K562 (cell line): ENCODE data around the gene USP51. TPM values are rescaled to one million over a fixed set of nuclear protein-coding genes. Genes with fewer than 3 reads are reported as not detected.

Source experiments
- ATAC-seq: fragments of 200-7000 bp; cut with Tn5 transposase; 3 replicates; pipeline ENCODE4 v1.9.1; 2020; ENCODE audit warnings: moderate library complexity
- BruUV-seq: library from RNA; stranded (reverse); fragments of 400-500 nt; replicated peaks from 2 replicates; lab custom pipeline; 2021; lab: Mats Ljungman, UMichigan
- CTCF ChIA-PET: fragments of 300-600 bp; formaldehyde crosslinking; extraction: SDS; loops from one replicate; lab custom pipeline; 2021; ENCODE audit warnings: low intra/inter-chr PET ratio; lab: Yijun Ruan, JAX
- POLR2A ChIA-PET: fragments of 300-600, 350-650 bp; sonication (Branson Sonifier 250); formaldehyde crosslinking; extraction: SDS; loops from one replicate; lab custom pipeline; 2021; ENCODE audit warnings: antibody characterized with exemption, inconsistent platforms; lab: Yijun Ruan, JAX
- DNase-seq, 4 experiments: peaks; one replicate each; pipeline versions ENCODE4 v3.0.0 to v3.0.0-alpha.2; 2011 to 2018; ENCODE audit warnings: low spot score in 3 of 4, mixed read lengths in 3 of 4; ENCODE audit errors: extremely low read depth in 1 of 4
- FAIRE-seq: peaks from 2 replicates; lab custom pipeline; 2011; peaks lifted over from hg19 to GRCh38; lab: Jason Lieb, UNC
- H2AFZ ChIP-seq: 2 replicates; pipeline ENCODE4 v1.6.0; 2011; ENCODE audit warnings: low read depth, low read length, control low read depth, inconsistent platforms
- H3K27ac ChIP-seq: fragments of 200-600 bp; 3 replicates; pipeline ENCODE4 v1.8.0; 2011; ENCODE audit warnings: low read depth, mild to moderate bottlenecking, control low read depth, inconsistent platforms, low read length, moderate library complexity, mixed read lengths; ENCODE audit errors: extremely low read depth
- H3K27me3 ChIP-seq, 2 experiments: fragments of 300-600 bp in 1 of 2; 2 replicates in 1 of 2; 3 replicates in 1 of 2; pipeline versions ENCODE4 v1.6.0 to v1.8.0; 2011; ENCODE audit warnings: inconsistent platforms in 2 of 2, low read length in 2 of 2, mild to moderate bottlenecking in 1 of 2, mixed read lengths in 1 of 2, moderate library complexity in 1 of 2; ENCODE audit not compliant: control insufficient read depth in 2 of 2, insufficient read depth in 2 of 2
- H3K36me3 ChIP-seq: fragments of 300-600 bp; 3 replicates; pipeline ENCODE4 v1.8.0; 2011; ENCODE audit warnings: mild to moderate bottlenecking, low read length, inconsistent platforms; ENCODE audit not compliant: control insufficient read depth, insufficient read depth
- H3K4me1 ChIP-seq, 2 experiments: fragments of 200-600 bp in 1 of 2; replicated peaks in 1 of 2; 2 replicates in 1 of 2; 3 replicates in 1 of 2; pipeline versions ENCODE4 v1.5.1 to v1.8.0; 2011; ENCODE audit warnings: inconsistent platforms in 2 of 2, low read length in 2 of 2, mild to moderate bottlenecking in 1 of 2, mixed read lengths in 1 of 2, moderate library complexity in 1 of 2; ENCODE audit not compliant: control insufficient read depth in 2 of 2, insufficient read depth in 2 of 2
- H3K4me2 ChIP-seq: 2 replicates; pipeline ENCODE4 v1.6.1; 2011; ENCODE audit warnings: low read length, control low read depth, inconsistent platforms, mixed read lengths; ENCODE audit not compliant: insufficient read depth
- H3K4me3 ChIP-seq: fragments of 200-600 bp; sonication (generic), shearing (Covaris generic); 2 replicates; pipeline ENCODE4 v1.5.1; 2016; ENCODE audit warnings: control low read depth, inconsistent platforms
- H3K79me2 ChIP-seq: fragments of 200-600 bp; 3 replicates; pipeline ENCODE4 v1.8.0; 2011; ENCODE audit warnings: low read length, inconsistent platforms; ENCODE audit not compliant: control insufficient read depth, insufficient read depth
- H3K9ac ChIP-seq, 2 experiments: 2 replicates each; pipeline versions ENCODE4 v1.6.0 to v1.6.1; 2011; ENCODE audit warnings: low read depth in 2 of 2, low read length in 2 of 2, control low read depth in 1 of 2, inconsistent platforms in 1 of 2, mild to moderate bottlenecking in 1 of 2, mixed read lengths in 1 of 2; ENCODE audit not compliant: insufficient read depth in 1 of 2
- H3K9me1 ChIP-seq: one replicate; pipeline ENCODE4 v1.6.0; 2011; ENCODE audit warnings: inconsistent platforms, mild to moderate bottlenecking, low read length, moderate library complexity; ENCODE audit not compliant: control insufficient read depth, insufficient read depth
- H3K9me3 ChIP-seq: replicated peaks from 2 replicates; pipeline ENCODE4 v1.5.1; 2011; ENCODE audit warnings: low read depth, low read length, inconsistent platforms; ENCODE audit not compliant: control insufficient read depth, insufficient read depth
- H4K20me1 ChIP-seq: replicated peaks from 2 replicates; pipeline ENCODE4 v1.6.1; 2011; ENCODE audit warnings: low read length, inconsistent platforms, mixed read lengths; ENCODE audit not compliant: control insufficient read depth, insufficient read depth
- CREM ChIP-seq: IDR thresholded peaks from 2 replicates; pipeline ENCODE4 v1.6.1; 2014; ENCODE audit warnings: antibody characterized with exemption, low read depth
- FOXJ3 ChIP-seq: sonication (generic); formaldehyde crosslinking; IDR thresholded peaks from 2 replicates; pipeline ENCODE4 v1.4.0; 2020; ENCODE audit warnings: mild to moderate bottlenecking, missing genetic modification reagents
- HDAC6 ChIP-seq: IDR thresholded peaks from 2 replicates; pipeline ENCODE4 v1.6.1; 2012; ENCODE audit warnings: low read depth, mild to moderate bottlenecking, control low read depth, inconsistent platforms, low read length, moderate library complexity
- HMG20A ChIP-seq: fragments of 450-650 bp; formaldehyde crosslinking; conservative IDR thresholded peaks from 2 replicates; pipeline ENCODE4 v1.4.0; 2020; ENCODE audit warnings: mild to moderate bottlenecking, mixed read lengths
- KDM1A ChIP-seq, 2 experiments: fragments of 450-650 bp; IDR thresholded peaks; 2 replicates each; pipeline ENCODE4 v1.6.1; 2016; ENCODE audit warnings: mild to moderate bottlenecking in 2 of 2
- SMAD4 ChIP-seq: fragments of 250-450 bp; sonication (Bioruptor Pico); conservative IDR thresholded peaks from 2 replicates; pipeline ENCODE4 v1.8.0; 2021; ENCODE audit warnings: inconsistent platforms, mild to moderate bottlenecking, moderate library complexity
- WHSC1 ChIP-seq: IDR thresholded peaks from one replicate; pipeline ENCODE4 v1.6.1; 2012; ENCODE audit warnings: low read length, control low read depth, inconsistent platforms
- ZNF174 ChIP-seq: fragments of 250-450 bp; sonication (Bioruptor Pico); IDR thresholded peaks from 2 replicates; pipeline ENCODE4 v1.4.0; 2020; ENCODE audit warnings: mild to moderate bottlenecking
- ZNF23 ChIP-seq: fragments of 250-450 bp; sonication (Bioruptor Pico); IDR thresholded peaks from 2 replicates; pipeline ENCODE4 v1.4.0; 2020; ENCODE audit warnings: mild to moderate bottlenecking
- ZNF561 ChIP-seq: fragments of 450-650 bp; formaldehyde crosslinking; conservative IDR thresholded peaks from 2 replicates; pipeline ENCODE4 v1.4.0; 2020; ENCODE audit warnings: mild to moderate bottlenecking, moderate library complexity
- ZNF589 ChIP-seq: fragments of 200-800 bp; sonication (Bioruptor generic); IDR thresholded peaks from 2 replicates; pipeline ENCODE4 v1.6.1; 2016; ENCODE audit warnings: low read depth, missing genetic modification characterization, missing compliant biosample characterization
- ZNF785 ChIP-seq: fragments of 250-450 bp; sonication (Bioruptor Pico); IDR thresholded peaks from 2 replicates; pipeline ENCODE4 v1.4.0; 2020; ENCODE audit warnings: mild to moderate bottlenecking
- ZSCAN29 ChIP-seq: fragments of 450-650 bp; IDR thresholded peaks from 2 replicates; pipeline ENCODE4 v1.6.1; 2017
- WGBS: fragments of 100-300 bp; shearing (Covaris generic); methylation state at CpG from one replicate; pipeline ENCODE4 v1.1.6; 2016; ENCODE audit warnings: low coverage, mixed read lengths; ENCODE audit not compliant: insufficient coverage; ENCODE audit errors: missing lambda C conversion rate; 5-methylcytosine and 5-hydroxymethylcytosine counted together
- in situ Hi-C: fragments of 300-500 bp; cut with MboI; formaldehyde crosslinking; loops from 4 replicates; pipeline ENCODE4 v1.15.0; 2018; ENCODE audit warnings: inconsistent platforms, mixed read lengths
- intact Hi-C: fragments of 100-400 bp; cut with micrococcal nuclease; formaldehyde crosslinking; loops from 2 replicates; pipeline ENCODE4 v1.14.2; 2022
- polyA plus RNA-seq, 8 experiments: library from polyadenylated mRNA; depleted of rRNA in 4 of 8; stranded (reverse) in 5 of 8; unstranded in 3 of 8; fragments of >200 nt; fragmentation: Nextera tagmentation in 2 of 8; fragmentation: Illumina TruSeq in 1 of 8; extraction: Ambion mirVana in 2 of 8; extraction: Trizol in 1 of 8; gene quantifications; 2 replicates each; pipeline versions ENCODE4 v1.2.1 to v1.2.3, GENCODE V29; 2011 to 2014; ENCODE audit warnings: inconsistent platforms in 1 of 8, missing spikeins in 1 of 8
- total RNA-seq, 7 experiments: library from RNA; depleted of rRNA in 6 of 7; stranded (reverse); fragments of >200 nt in 6 of 7; fragmentation: Illumina TruSeq in 2 of 7; extraction: Trizol in 2 of 7; gene quantifications; 2 replicates each; pipeline versions ENCODE4 v1.2.1 to v1.2.3, GENCODE V29; 2011 to 2021; ENCODE audit warnings: low replicate concordance in 1 of 7
- TF ChIP-seq, protein P1 (sequence below): fragments of 450-650 bp; conservative IDR thresholded peaks from 2 replicates; pipeline ENCODE4 v1.6.1; 2016; ENCODE audit warnings: missing genetic modification characterization, low read depth, mild to moderate bottlenecking, control low read depth, missing compliant biosample characterization
- TF ChIP-seq, protein P2 (sequence below): fragments of 450-650 bp; IDR thresholded peaks from one replicate; pipeline ENCODE4 v1.6.1; 2018; ENCODE audit warnings: mild to moderate bottlenecking, moderate library complexity; ENCODE audit not compliant: partially characterized antibody
- TF ChIP-seq, protein P3 (sequence below): fragments of 250-450 bp; sonication (Bioruptor Pico); IDR thresholded peaks from 2 replicates; pipeline ENCODE4 v1.4.0; 2020; ENCODE audit warnings: mild to moderate bottlenecking, moderate library complexity
- TF ChIP-seq, protein P4 (sequence below), 3 experiments: fragments of 200-800 bp in 1 of 3; sonication (Bioruptor generic) in 1 of 3; sonication (generic) in 1 of 3; formaldehyde crosslinking in 1 of 3; IDR thresholded peaks; 2 replicates each; pipeline versions ENCODE4 v1.6.1 to v1.8.0; 2016 to 2022; ENCODE audit warnings: mild to moderate bottlenecking in 2 of 3, missing compliant biosample characterization in 2 of 3, missing genetic modification characterization in 2 of 3, missing genetic modification reagents in 1 of 3

Gene USP51
- total and polyA plus RNA-seq, 9 of the 15 experiments (the other 6 are each of a cell fraction or from before 2014, with no cell fraction given): 0.59 to 3.9 (median 1.3) TPM

DNA sequence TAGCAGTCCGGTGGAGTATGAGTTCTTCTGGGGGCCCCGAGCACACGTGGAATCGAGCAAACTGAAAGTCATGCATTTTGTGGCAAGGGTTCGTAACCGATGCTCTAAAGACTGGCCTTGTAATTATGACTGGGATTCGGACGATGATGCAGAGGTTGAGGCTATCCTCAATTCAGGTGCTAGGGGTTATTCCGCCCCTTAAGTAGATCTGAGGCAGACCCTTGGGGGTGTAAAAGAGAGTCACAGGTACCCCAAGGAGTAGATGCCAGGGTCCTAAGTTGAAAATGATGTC is 36.9 kb downstream of the USP51 start:
- BruUV-seq: TSS peak; percentile 82
- H3K4me2 ChIP-seq: peak overlapping the region; percentile 63
- peak in 2 of 4 experiments; percentile 1 for DNase-seq
- H4K20me1 ChIP-seq: no peaks in the 10 kb centered on the region
- in situ Hi-C loops (no loop called here), intact Hi-C loops (loop anchor here (10.0 kb wide), 2 partner anchors 72 to 262 kb away; partner anchors contain the start of gene RRAGB)
- no peaks in the 10 kb centered on the region; the same call in 2 of the 3 replicates for H3K79me2 ChIP-seq
- H3K4me1 ChIP-seq: no peaks in the 10 kb centered on the region
- no peak for FAIRE-seq
- H3K27ac ChIP-seq: no peak overlapping the region
- peak overlapping the region; percentile 52 for H3K4me3 ChIP-seq
- H3K9ac ChIP-seq: peak overlapping the region; percentile 66 to 84; a peak in 2 of 4 replicates
- 3% methylated on average over 8 of the region's 9 CpGs for WGBS
- peak overlapping the region; percentile 69 for H2AFZ ChIP-seq
- H3K36me3 ChIP-seq: no peaks in the 10 kb centered on the region
- H3K9me3 ChIP-seq: no peaks in the 10 kb centered on the region
- POLR2A ChIA-PET: no interaction called here
- CTCF ChIA-PET: no interaction called here
- no peaks in the 10 kb centered on the region for H3K9me1 ChIP-seq
- ATAC-seq: 0 out of 3 replicates have a peak, but pooled peaks have one; percentile 10
- no peaks in the 10 kb centered on the region for H3K27me3 ChIP-seq
- TF ChIP-seq HMG20A (CRISPR knock-in tag) (no peak), ZNF589 (no peak), FOXJ3 (CRISPR knock-in tag) (no peak), ZNF174 (no peak), HDAC6 (no peak), WHSC1 (no peak), KDM1A (IDR thresholded peaks at IDR 0.05) (no peak), CREM (no peak), ZSCAN29 (no peak), ZNF561 (CRISPR knock-in tag) (no peak), ZNF785 (CRISPR knock-in tag) (no peak), SMAD4 (CRISPR knock-in tag) (no peak), ZNF23 (no peak)
- TF ChIP-seq, protein P1, sequence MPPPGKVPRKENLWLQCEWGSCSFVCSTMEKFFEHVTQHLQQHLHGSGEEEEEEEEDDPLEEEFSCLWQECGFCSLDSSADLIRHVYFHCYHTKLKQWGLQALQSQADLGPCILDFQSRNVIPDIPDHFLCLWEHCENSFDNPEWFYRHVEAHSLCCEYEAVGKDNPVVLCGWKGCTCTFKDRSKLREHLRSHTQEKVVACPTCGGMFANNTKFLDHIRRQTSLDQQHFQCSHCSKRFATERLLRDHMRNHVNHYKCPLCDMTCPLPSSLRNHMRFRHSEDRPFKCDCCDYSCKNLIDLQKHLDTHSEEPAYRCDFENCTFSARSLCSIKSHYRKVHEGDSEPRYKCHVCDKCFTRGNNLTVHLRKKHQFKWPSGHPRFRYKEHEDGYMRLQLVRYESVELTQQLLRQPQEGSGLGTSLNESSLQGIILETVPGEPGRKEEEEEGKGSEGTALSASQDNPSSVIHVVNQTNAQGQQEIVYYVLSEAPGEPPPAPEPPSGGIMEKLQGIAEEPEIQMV (tag): no peak
- TF ChIP-seq, protein P2, sequence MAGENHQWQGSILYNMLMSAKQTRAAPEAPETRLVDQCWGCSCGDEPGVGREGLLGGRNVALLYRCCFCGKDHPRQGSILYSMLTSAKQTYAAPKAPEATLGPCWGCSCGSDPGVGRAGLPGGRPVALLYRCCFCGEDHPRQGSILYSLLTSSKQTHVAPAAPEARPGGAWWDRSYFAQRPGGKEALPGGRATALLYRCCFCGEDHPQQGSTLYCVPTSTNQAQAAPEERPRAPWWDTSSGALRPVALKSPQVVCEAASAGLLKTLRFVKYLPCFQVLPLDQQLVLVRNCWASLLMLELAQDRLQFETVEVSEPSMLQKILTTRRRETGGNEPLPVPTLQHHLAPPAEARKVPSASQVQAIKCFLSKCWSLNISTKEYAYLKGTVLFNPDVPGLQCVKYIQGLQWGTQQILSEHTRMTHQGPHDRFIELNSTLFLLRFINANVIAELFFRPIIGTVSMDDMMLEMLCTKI: no peak
- TF ChIP-seq, protein P3, sequence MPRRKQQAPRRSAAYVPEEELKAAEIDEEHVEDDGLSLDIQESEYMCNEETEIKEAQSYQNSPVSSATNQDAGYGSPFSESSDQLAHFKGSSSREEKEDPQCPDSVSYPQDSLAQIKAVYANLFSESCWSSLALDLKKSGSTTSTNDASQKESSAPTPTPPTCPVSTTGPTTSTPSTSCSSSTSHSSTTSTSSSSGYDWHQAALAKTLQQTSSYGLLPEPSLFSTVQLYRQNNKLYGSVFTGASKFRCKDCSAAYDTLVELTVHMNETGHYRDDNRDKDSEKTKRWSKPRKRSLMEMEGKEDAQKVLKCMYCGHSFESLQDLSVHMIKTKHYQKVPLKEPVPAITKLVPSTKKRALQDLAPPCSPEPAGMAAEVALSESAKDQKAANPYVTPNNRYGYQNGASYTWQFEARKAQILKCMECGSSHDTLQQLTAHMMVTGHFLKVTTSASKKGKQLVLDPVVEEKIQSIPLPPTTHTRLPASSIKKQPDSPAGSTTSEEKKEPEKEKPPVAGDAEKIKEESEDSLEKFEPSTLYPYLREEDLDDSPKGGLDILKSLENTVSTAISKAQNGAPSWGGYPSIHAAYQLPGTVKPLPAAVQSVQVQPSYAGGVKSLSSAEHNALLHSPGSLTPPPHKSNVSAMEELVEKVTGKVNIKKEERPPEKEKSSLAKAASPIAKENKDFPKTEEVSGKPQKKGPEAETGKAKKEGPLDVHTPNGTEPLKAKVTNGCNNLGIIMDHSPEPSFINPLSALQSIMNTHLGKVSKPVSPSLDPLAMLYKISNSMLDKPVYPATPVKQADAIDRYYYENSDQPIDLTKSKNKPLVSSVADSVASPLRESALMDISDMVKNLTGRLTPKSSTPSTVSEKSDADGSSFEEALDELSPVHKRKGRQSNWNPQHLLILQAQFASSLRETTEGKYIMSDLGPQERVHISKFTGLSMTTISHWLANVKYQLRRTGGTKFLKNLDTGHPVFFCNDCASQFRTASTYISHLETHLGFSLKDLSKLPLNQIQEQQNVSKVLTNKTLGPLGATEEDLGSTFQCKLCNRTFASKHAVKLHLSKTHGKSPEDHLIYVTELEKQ (CRISPR knock-in tag): no peak
- TF ChIP-seq, protein P4, sequence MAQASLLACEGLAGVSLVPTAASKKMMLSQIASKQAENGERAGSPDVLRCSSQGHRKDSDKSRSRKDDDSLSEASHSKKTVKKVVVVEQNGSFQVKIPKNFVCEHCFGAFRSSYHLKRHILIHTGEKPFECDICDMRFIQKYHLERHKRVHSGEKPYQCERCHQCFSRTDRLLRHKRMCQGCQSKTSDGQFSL (CRISPR knock-in tag; IDR thresholded peaks at IDR 0.05): no peak
- TF ChIP-seq, protein P4 (tag; IDR thresholded peaks at IDR 0.05): no peak
